Loucy (cell line): ENCODE measurements around the gene DLD.

Experiments used
- CTCF ChIP-seq: fragments of 200-600 bp; sonication (generic); conservative IDR thresholded peaks from 2 replicates; pipeline ENCODE4 v1.5.1; 2014; ENCODE audit warnings: mild to moderate bottlenecking, antibody characterized with exemption, low read length
- EZH2phosphoT487 ChIP-seq: fragments of 200-600 bp; IDR thresholded peaks from 2 replicates; pipeline ENCODE4 v1.6.1; 2018; ENCODE audit warnings: antibody characterized with exemption, mild to moderate bottlenecking, moderate library complexity, borderline replicate concordance

DNA sequence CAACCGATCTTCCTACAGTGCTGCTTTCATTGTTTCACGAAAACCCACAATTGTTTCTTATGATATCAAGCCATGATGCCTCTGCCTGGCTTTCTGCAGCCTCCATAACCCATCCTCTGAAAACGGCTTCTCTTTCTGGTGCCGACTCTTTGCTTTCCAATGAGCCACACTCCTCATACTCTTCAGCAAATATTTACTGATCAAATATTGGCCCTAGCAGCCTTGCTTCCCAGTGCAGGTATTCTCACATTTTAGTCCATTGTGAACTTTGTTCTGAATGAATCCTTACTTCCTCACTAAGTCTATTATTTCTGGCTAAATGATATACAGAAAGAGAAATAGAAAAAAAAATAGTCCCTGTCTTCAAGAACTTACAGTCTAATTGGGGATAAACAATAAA is 76.4 kb downstream of the DLD start:
- TF ChIP-seq CTCF (no peak), EZH2phosphoT487 (no peak)
